HepG2 (cell line): Measurements from ENCODE around the gene MARCHF11.

Experiments
- CBX2 ChIP-seq, 2 experiments: fragments of 200-600 bp in 1 of 2; sonication (generic); formaldehyde crosslinking in 1 of 2; IDR thresholded peaks; 2 replicates each; pipeline versions ENCODE4 v1.7.0 to v1.8.1; 2018 to 2022; ENCODE audit warnings: low read depth in 2 of 2, low read length in 1 of 2, mild to moderate bottlenecking in 1 of 2, missing genetic modification reagents in 1 of 2
- TBP ChIP-seq: sonication (generic); formaldehyde crosslinking; IDR thresholded peaks from 2 replicates; pipeline ENCODE4 v1.5.0; 2020; ENCODE audit warnings: missing genetic modification reagents
- ZNF263 ChIP-seq: sonication (generic); formaldehyde crosslinking; IDR thresholded peaks from 2 replicates; pipeline ENCODE4 v1.4.0; 2020; ENCODE audit warnings: missing genetic modification reagents
- ZNF362 ChIP-seq: sonication (generic); formaldehyde crosslinking; IDR thresholded peaks from 2 replicates; pipeline ENCODE4 v1.4.0; 2020; ENCODE audit warnings: missing genetic modification reagents, mild to moderate bottlenecking, borderline replicate concordance
- ZSCAN29 ChIP-seq: sonication (generic); formaldehyde crosslinking; conservative IDR thresholded peaks from 2 replicates; pipeline ENCODE4 v1.4.0; 2020; ENCODE audit warnings: mild to moderate bottlenecking, missing genetic modification reagents

DNA sequence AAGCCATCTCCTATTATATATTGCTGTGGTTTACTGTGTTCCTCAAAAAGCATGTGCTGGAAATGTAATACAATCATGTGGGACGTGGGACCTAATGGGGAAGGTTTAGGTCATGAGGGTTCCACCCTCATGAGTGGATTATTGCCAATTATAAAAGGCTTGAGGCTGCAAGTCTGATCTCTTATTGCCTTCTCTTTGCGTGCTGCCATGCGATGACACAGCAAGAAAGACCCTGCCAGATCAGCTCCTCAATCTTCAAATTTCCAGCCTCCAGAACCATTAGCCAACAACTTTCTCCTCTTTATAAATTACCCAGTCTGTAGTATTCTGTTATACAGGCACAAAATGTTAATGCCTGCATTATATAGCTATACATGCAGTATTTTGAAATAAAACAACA is 45.4 kb downstream of the MARCHF11 start:
- TF ChIP-seq ZNF362 (no peak), CBX2 (IDR thresholded peaks at IDR 0.05; ENCODE audit: low read depth, low read length) (no peak), CBX2 (CRISPR knock-in tag; IDR thresholded peaks at IDR 0.05; ENCODE audit: low read depth) (no peak), ZNF263 (no peak), ZSCAN29 (CRISPR knock-in tag) (no peak), TBP (CRISPR knock-in tag) (no peak)
